ENCODE results near the gene HMGCR. TPM values are rescaled to one million over a fixed set of nuclear protein-coding genes. Genes with fewer than 3 reads are reported as not detected.

HMGCR gene
- total and polyA plus RNA-seq, 2 donors from 2014 or later, result 16.4 to 39.0 TPM

DNA sequence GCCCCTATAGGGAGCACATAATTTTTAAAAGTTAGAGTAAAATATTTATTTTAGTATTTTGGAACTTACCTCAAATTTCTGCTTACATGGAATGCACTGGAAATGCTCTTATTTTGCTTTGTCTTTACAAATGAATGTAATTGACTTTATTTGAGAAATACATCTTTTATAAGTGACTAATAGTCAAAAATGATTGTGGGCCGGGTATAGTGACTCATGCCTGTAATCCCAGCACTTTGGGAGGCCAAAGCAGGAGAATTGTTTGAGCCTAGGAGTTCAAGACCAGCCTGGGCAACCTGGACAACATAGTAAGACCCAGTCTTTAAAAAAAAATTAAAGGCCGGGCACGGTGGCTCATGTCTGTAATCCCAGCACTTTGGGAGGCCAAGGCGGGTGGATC is 5.8 kb downstream of the HMGCR start:
- Histone ChIP-seq H3K9me3 (ENCODE audit: control insufficient read depth in 2 of 3, insufficient read depth in 1 of 3, low read length in 3 of 3) (no peaks in the 10 kb centered on the region), H3K36me3 (ENCODE audit: control insufficient read depth in 2 of 3, insufficient read depth in 3 of 3, low read length in 3 of 3) (peaks cover 2 to 20% (median 3%) of the 10 kb centered on the region in 3 donors), H3K27me3 (ENCODE audit: control insufficient read depth, insufficient read depth, low read length) (no peaks in the 10 kb centered on the region), H3K27ac (ENCODE audit: low read depth in 2 of 2, low read length in 2 of 2) (no peak overlapping the region), H3K4me3 (ENCODE audit: low read length in 3 of 3) (no peak overlapping the region), H3K4me1 (ENCODE audit: control insufficient read depth in 2 of 3, insufficient read depth in 2 of 3, low read depth in 1 of 3, low read length in 3 of 3) (peaks cover 0 to 3% (median 3%) of the 10 kb centered on the region in 3 donors), H3K9ac (ENCODE audit: low read length in 3 of 3) (no peak overlapping the region)
- FAIRE-seq, result no peak
- TF ChIP-seq, protein P1, sequence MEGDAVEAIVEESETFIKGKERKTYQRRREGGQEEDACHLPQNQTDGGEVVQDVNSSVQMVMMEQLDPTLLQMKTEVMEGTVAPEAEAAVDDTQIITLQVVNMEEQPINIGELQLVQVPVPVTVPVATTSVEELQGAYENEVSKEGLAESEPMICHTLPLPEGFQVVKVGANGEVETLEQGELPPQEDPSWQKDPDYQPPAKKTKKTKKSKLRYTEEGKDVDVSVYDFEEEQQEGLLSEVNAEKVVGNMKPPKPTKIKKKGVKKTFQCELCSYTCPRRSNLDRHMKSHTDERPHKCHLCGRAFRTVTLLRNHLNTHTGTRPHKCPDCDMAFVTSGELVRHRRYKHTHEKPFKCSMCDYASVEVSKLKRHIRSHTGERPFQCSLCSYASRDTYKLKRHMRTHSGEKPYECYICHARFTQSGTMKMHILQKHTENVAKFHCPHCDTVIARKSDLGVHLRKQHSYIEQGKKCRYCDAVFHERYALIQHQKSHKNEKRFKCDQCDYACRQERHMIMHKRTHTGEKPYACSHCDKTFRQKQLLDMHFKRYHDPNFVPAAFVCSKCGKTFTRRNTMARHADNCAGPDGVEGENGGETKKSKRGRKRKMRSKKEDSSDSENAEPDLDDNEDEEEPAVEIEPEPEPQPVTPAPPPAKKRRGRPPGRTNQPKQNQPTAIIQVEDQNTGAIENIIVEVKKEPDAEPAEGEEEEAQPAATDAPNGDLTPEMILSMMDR (IDR thresholded peaks at IDR 0.05; ENCODE audit: borderline replicate concordance, extremely low read depth, insufficient read depth), result no peak
- intact Hi-C loops (cut with DNase I), result no loop called here
- no peak for DNase-seq

DNA sequence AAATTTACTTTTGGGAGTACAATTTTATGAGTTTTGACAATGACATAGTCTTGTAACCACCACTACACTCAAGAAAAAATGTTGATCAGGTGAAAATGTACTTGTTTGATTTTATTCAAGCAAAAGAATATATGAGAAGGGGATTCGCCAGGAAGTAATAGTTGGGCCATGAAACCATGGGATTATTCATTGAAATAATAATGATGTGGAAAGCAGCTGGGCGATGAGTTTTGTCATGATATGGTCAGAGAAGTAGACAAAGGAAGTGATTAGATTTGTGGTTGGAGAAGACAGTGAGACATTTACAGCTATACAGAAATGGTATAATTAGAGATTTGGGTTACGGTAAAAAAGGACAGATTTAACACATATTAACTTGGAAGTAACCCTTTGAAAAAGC is 11.2 kb downstream of the HMGCR start:
- Histone ChIP-seq H3K4me1 (ENCODE audit: control insufficient read depth in 2 of 3, insufficient read depth in 2 of 3, low read depth in 1 of 3, low read length in 3 of 3) (no peaks in the 10 kb centered on the region), H3K9me3 (ENCODE audit: control insufficient read depth in 2 of 3, insufficient read depth in 1 of 3, low read length in 3 of 3) (no peaks in the 10 kb centered on the region), H3K27me3 (ENCODE audit: control insufficient read depth, insufficient read depth, low read length) (no peaks in the 10 kb centered on the region), H3K9ac (ENCODE audit: low read length in 3 of 3) (no peak overlapping the region), H3K27ac (ENCODE audit: low read depth in 2 of 2, low read length in 2 of 2) (no peak overlapping the region), H3K36me3 (ENCODE audit: control insufficient read depth in 2 of 3, insufficient read depth in 3 of 3, low read length in 3 of 3) (peaks cover 12 to 51% (median 21%) of the 10 kb centered on the region in 3 donors), H3K4me3 (ENCODE audit: low read length in 3 of 3) (no peak overlapping the region)
- TF ChIP-seq, protein P1 (IDR thresholded peaks at IDR 0.05; ENCODE audit: borderline replicate concordance, extremely low read depth, insufficient read depth), result no peak
- intact Hi-C loops (cut with DNase I), result no loop called here
- no peak for DNase-seq
- FAIRE-seq, result no peak

DNA sequence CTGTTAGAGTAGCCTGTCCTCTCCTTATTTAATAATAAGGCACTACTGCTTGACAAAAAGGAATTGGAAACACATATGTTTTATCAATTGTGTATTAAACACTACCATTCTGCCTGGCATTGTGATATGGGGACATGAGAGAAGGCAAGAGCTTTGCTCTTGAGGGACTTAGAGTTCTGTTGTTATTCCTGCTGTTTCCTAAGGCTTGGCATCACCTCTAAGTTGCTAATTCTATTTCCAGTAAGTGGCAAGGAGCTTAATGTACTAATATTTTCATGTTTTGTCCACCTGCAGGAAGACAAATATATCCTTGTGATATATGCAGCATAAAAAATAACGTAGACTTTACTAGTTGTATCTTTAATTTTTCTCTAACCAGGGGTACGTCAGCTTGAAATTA is 12.6 kb downstream of the HMGCR start:
- Histone ChIP-seq H3K4me1 (ENCODE audit: control insufficient read depth in 2 of 3, insufficient read depth in 2 of 3, low read depth in 1 of 3, low read length in 3 of 3) (no peaks in the 10 kb centered on the region), H3K4me3 (ENCODE audit: low read length in 3 of 3) (no peak overlapping the region), H3K9ac (ENCODE audit: low read length in 3 of 3) (no peak overlapping the region), H3K9me3 (ENCODE audit: control insufficient read depth in 2 of 3, insufficient read depth in 1 of 3, low read length in 3 of 3) (no peaks in the 10 kb centered on the region), H3K27ac (ENCODE audit: low read depth in 2 of 2, low read length in 2 of 2) (no peak overlapping the region), H3K36me3 (ENCODE audit: control insufficient read depth in 2 of 3, insufficient read depth in 3 of 3, low read length in 3 of 3) (peaks cover 14 to 51% (median 23%) of the 10 kb centered on the region in 3 donors), H3K27me3 (ENCODE audit: control insufficient read depth, insufficient read depth, low read length) (no peaks in the 10 kb centered on the region)
- intact Hi-C loops (cut with DNase I), result no loop called here
- DNase-seq (no peak), FAIRE-seq (no peak)
- TF ChIP-seq, protein P1 (IDR thresholded peaks at IDR 0.05; ENCODE audit: borderline replicate concordance, extremely low read depth, insufficient read depth), result no peak
